HepG2 (cell line): ENCODE measurements around the gene CTDSP1. TPM values are rescaled to one million over a fixed set of nuclear protein-coding genes. Genes with fewer than 3 reads are reported as not detected.

Experiments
- BORCS8-MEF2B ChIP-seq: sonication (generic); formaldehyde crosslinking; IDR thresholded peaks from 2 replicates; pipeline ENCODE4 v1.8.0; 2022; ENCODE audit warnings: mild to moderate bottlenecking, missing genetic modification reagents
- CBFB ChIP-seq: sonication (generic); formaldehyde crosslinking; IDR thresholded peaks from 2 replicates; pipeline ENCODE4 v1.4.0; 2020; ENCODE audit warnings: missing genetic modification reagents
- MAFK ChIP-seq, 2 experiments: IDR thresholded peaks in 1 of 2; conservative IDR thresholded peaks in 1 of 2; 2 replicates each; pipeline ENCODE4 v1.6.1; 2011; ENCODE audit warnings: improper control_type of control experiment in 2 of 2, low read length in 2 of 2
- RARA ChIP-seq: IDR thresholded peaks from 2 replicates; pipeline ENCODE4 v1.6.1; 2016; ENCODE audit warnings: missing genetic modification reagents, missing compliant biosample characterization
- SNRNP70 ChIP-seq: fragments of 200-400 bp; formaldehyde crosslinking; IDR thresholded peaks from 2 replicates; pipeline ENCODE4 v1.6.1; 2017; ENCODE audit warnings: mild to moderate bottlenecking, low read depth, low read length, moderate library complexity
- ZBTB37 ChIP-seq: sonication (generic); formaldehyde crosslinking; IDR thresholded peaks from 2 replicates; pipeline ENCODE4 v1.4.0; 2020; ENCODE audit warnings: mild to moderate bottlenecking, missing genetic modification reagents
- ZFP36L2 ChIP-seq: sonication (generic); formaldehyde crosslinking; IDR thresholded peaks from 2 replicates; pipeline ENCODE4 v1.4.0; 2020; ENCODE audit warnings: missing genetic modification reagents
- ZFP41 ChIP-seq: sonication (generic); formaldehyde crosslinking; IDR thresholded peaks from 2 replicates; pipeline ENCODE4 v1.4.0; 2020; ENCODE audit warnings: mild to moderate bottlenecking, missing genetic modification reagents, borderline replicate concordance
- ZNF382 ChIP-seq: sonication (generic); formaldehyde crosslinking; IDR thresholded peaks from 2 replicates; pipeline ENCODE4 v1.5.0; 2020; ENCODE audit warnings: missing genetic modification reagents, mild to moderate bottlenecking, borderline replicate concordance
- ZNF414 ChIP-seq: sonication (generic); formaldehyde crosslinking; IDR thresholded peaks from 2 replicates; pipeline ENCODE4 v1.5.0; 2020; ENCODE audit warnings: missing genetic modification reagents
- ZNF550 ChIP-seq: sonication (generic); formaldehyde crosslinking; IDR thresholded peaks from 2 replicates; pipeline ENCODE4 v1.4.0; 2020; ENCODE audit warnings: mild to moderate bottlenecking, missing genetic modification reagents, borderline replicate concordance
- ZNF558 ChIP-seq: sonication (generic); formaldehyde crosslinking; IDR thresholded peaks from 2 replicates; pipeline ENCODE4 v1.9.0; 2022; ENCODE audit warnings: mild to moderate bottlenecking, missing genetic modification reagents, borderline replicate concordance
- ZNF563 ChIP-seq: sonication (generic); formaldehyde crosslinking; IDR thresholded peaks from 2 replicates; pipeline ENCODE4 v1.8.0; 2022; ENCODE audit warnings: mild to moderate bottlenecking, moderate library complexity, missing genetic modification reagents
- polyA plus RNA-seq, 8 experiments: library from polyadenylated mRNA; depleted of rRNA in 3 of 8; stranded (reverse) in 7 of 8; unstranded in 1 of 8; fragments of >200 nt; fragmentation: Illumina TruSeq in 4 of 8; extraction: Trizol in 4 of 8; gene quantifications; 2 replicates each; pipeline versions ENCODE4 v1.2.1 to v1.2.3, GENCODE V29; 2011 to 2016; ENCODE audit warnings: low read depth in 4 of 8, missing spikeins in 1 of 8, mixed read lengths in 1 of 8; ENCODE audit not compliant: insufficient read depth in 1 of 8
- total RNA-seq, 5 experiments: library from RNA; depleted of rRNA; stranded (reverse); fragments of >200 nt; fragmentation: Illumina TruSeq; extraction: Trizol; gene quantifications; 2 replicates each; pipeline ENCODE4 v1.2.3, GENCODE V29; 2016; ENCODE audit warnings: low read depth in 1 of 5
- TF ChIP-seq, protein P1 (sequence below): sonication (generic); formaldehyde crosslinking; IDR thresholded peaks from 2 replicates; pipeline ENCODE4 v1.4.0; 2020; ENCODE audit warnings: mild to moderate bottlenecking, low read depth, missing genetic modification reagents
- TF ChIP-seq, protein P2 (sequence below): sonication (generic); formaldehyde crosslinking; IDR thresholded peaks from 2 replicates; pipeline ENCODE4 v1.5.1; 2020; ENCODE audit warnings: missing genetic modification reagents, mild to moderate bottlenecking, borderline replicate concordance
- TF ChIP-seq, protein P3 (sequence below): conservative IDR thresholded peaks from 2 replicates; pipeline ENCODE4 v1.6.1; 2018; ENCODE audit warnings: missing genetic modification reagents

Gene CTDSP1
- total and polyA plus RNA-seq, 2 of the 13 experiments (the other 11 are each of a cell fraction or from before 2014, with no cell fraction given), result 91.0 to 268 TPM

GRCh38 chr2:218406209-218406948 lies 6.7 kb downstream of the CTDSP1 start (continued):
- TF ChIP-seq ZBTB37 (no peak), ZNF563 (CRISPR knock-in tag) (no peak; the same call in 1 of the 2 replicates), ZFP36L2 (CRISPR knock-in tag) (peak; percentile 36; the same call in 1 of the 2 replicates), CBFB (CRISPR knock-in tag) (peak; percentile 90), BORCS8-MEF2B (CRISPR knock-in tag) (peak; percentile 66), ZNF382 (CRISPR knock-in tag) (no peak), RARA (CRISPR knock-in tag) (peak; percentile 24; the same call in 1 of the 2 replicates), SNRNP70 (no peak), ZNF414 (CRISPR knock-in tag) (peak; percentile 46; the same call in 1 of the 2 replicates), ZFP41 (peak; percentile 77; the same call in 1 of the 2 replicates), ZNF558 (no peak; the same call in 1 of the 2 replicates), ZNF550 (CRISPR knock-in tag) (no peak), MAFK (conservative IDR thresholded peaks at IDR 0.05 in 1 of 2, IDR thresholded peaks at IDR 0.05 in 1 of 2; ENCODE audit: low read length in 2 of 2) (no peak)
- TF ChIP-seq, protein P1, sequence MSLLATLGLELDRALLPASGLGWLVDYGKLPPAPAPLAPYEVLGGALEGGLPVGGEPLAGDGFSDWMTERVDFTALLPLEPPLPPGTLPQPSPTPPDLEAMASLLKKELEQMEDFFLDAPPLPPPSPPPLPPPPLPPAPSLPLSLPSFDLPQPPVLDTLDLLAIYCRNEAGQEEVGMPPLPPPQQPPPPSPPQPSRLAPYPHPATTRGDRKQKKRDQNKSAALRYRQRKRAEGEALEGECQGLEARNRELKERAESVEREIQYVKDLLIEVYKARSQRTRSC (CRISPR knock-in tag), result no peak
- TF ChIP-seq, protein P2, sequence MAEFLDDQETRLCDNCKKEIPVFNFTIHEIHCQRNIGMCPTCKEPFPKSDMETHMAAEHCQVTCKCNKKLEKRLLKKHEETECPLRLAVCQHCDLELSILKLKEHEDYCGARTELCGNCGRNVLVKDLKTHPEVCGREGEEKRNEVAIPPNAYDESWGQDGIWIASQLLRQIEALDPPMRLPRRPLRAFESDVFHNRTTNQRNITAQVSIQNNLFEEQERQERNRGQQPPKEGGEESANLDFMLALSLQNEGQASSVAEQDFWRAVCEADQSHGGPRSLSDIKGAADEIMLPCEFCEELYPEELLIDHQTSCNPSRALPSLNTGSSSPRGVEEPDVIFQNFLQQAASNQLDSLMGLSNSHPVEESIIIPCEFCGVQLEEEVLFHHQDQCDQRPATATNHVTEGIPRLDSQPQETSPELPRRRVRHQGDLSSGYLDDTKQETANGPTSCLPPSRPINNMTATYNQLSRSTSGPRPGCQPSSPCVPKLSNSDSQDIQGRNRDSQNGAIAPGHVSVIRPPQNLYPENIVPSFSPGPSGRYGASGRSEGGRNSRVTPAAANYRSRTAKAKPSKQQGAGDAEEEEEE, result no peak
- TF ChIP-seq, protein P3, sequence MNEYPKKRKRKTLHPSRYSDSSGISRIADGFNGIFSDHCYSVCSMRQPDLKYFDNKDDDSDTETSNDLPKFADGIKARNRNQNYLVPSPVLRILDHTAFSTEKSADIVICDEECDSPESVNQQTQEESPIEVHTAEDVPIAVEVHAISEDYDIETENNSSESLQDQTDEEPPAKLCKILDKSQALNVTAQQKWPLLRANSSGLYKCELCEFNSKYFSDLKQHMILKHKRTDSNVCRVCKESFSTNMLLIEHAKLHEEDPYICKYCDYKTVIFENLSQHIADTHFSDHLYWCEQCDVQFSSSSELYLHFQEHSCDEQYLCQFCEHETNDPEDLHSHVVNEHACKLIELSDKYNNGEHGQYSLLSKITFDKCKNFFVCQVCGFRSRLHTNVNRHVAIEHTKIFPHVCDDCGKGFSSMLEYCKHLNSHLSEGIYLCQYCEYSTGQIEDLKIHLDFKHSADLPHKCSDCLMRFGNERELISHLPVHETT (CRISPR knock-in tag), result peak; percentile 9; the same call in 1 of the 2 replicates
